ENCODE measurements around the gene STRN4. TPM values are rescaled to one million over a fixed set of nuclear protein-coding genes. Genes with fewer than 3 reads are reported as not detected.

Gene STRN4
- total RNA-seq, 1 donor from 2014 or later: 97.7 TPM

DNA sequence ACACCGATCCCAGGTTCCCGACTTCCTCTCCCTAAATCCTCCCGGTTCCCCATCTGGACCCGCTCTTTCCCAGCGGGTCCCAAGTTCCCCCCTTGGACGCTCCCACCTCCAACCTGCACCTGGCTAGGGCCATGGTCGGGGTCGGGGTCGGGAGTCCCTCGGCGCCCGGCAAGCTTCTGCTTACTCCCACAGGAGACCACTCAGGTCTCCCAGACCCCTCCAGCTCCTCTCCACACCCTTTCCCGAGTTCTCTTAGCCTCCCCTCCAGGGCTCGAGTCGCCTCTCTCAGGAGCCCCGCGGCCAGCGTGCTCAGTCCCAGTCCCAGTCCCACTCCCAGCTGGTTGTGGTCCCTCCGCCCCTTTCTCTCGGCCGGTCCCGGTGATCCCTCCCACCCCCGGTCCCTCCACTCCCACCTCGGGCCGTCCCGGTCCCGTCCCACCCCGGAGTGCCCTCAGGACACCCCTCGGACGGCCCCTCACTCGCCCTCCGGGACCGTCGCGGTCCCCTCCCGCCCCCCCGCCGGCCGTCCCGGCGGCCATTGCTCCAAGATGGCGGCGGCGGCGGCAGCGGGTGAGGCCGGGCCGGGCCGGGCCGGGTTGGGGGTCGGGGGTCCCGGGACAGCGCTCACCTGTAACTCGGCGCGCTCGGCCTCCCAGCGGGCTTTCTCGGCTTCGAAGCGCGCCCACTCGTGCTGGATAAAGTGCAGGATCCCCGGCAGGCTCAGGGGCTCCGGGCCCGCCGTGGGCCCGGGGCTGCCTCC is 549 bp downstream of the STRN4 start, which contains the start of gene FKRP:
TSS of gene FKRP (plus strand) at position 537 of the 760 bp plus-strand sequence. CDS start 9,394 bp downstream, outside the sequence.
- Mint-ChIP-seq H3K9me3 (no peaks in the 10 kb centered on the region), H3K27ac (peak within 1 kb of the TSS; percentile 83), H3K27me3 (ENCODE audit: low read depth) (no peaks in the 10 kb centered on the region), H3K4me1 (ENCODE audit: low read depth) (peaks cover 34% of the 10 kb centered on the region), H3K4me3 (ENCODE audit: low read depth) (peak within 1 kb of the TSS; percentile 95), H3K36me3 (ENCODE audit: low read depth) (peaks cover 31% of the 10 kb centered on the region)
- DNase-seq (ENCODE audit: low spot score): no peak
- intact Hi-C loops (cut with micrococcal nuclease): loop anchor here (2.0 kb wide), 1 partner anchor 145 kb away; the partner anchor contains the start of gene CALM3

DNA sequence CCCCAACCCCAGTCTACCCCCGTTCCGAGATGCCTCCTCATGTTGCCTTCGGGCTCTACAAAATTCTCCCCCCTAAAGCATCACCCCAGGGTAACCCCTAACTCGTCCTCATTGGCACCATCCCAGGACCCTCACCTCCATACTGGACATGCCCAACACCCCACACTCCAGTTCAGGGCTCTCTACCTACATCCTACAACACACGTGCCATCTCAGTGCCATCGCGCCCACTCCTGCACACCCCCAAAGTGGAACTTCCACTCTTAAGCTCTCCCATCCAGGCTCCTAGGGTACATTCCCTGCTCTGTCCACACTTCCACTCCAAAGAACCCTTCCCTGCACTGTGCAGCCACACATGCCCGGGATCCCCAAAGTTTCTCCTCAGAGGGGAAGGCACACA is 1.2 kb downstream of the STRN4 start:
- Mint-ChIP-seq H3K9me3 (no peaks in the 10 kb centered on the region), H3K4me1 (ENCODE audit: low read depth) (peaks cover 40% of the 10 kb centered on the region), H3K36me3 (ENCODE audit: low read depth) (peaks cover 37% of the 10 kb centered on the region), H3K4me3 (ENCODE audit: low read depth) (peak overlapping the region; percentile 95), H3K27me3 (ENCODE audit: low read depth) (no peaks in the 10 kb centered on the region), H3K27ac (peak overlapping the region; percentile 77)
- no peak for DNase-seq (ENCODE audit: low spot score)
- intact Hi-C loops (cut with micrococcal nuclease): no loop called here

DNA sequence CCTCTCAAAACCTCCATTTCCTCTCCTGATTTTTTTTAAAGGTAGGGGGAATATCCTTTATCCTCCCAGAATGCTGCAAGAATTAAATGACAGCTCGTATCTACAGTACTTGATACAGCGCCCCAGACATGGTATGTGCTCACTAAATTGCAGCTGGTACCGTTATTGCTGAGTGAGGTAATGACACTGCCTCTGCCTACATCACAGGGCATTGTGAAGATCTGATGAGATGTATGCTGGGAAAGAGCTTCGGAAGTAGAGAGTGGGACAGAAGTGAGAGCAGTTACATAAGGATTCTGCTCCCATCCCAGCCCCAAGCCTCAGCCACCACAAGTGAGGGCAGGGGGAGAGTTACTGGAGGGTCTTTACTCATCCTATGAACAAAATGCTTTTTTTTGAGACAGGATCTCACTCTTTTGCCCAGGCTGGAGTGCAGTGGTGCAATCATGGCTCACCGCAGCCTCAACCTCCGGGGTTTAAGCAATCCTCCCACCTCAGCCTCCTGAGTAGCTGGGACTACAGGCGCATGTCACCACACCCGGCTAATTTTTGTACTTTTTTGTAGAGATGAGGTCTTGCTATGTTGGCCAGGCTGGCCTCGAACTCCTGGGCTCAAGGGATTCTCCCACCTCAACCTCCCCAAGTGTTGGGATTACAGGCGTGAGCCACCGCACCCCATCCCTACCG is 2.1 kb downstream of the STRN4 start:
- intact Hi-C loops (cut with micrococcal nuclease): no loop called here
- DNase-seq (ENCODE audit: low spot score): no peak
- peak overlapping the region; percentile 77 for H3K27ac Mint-ChIP-seq

DNA sequence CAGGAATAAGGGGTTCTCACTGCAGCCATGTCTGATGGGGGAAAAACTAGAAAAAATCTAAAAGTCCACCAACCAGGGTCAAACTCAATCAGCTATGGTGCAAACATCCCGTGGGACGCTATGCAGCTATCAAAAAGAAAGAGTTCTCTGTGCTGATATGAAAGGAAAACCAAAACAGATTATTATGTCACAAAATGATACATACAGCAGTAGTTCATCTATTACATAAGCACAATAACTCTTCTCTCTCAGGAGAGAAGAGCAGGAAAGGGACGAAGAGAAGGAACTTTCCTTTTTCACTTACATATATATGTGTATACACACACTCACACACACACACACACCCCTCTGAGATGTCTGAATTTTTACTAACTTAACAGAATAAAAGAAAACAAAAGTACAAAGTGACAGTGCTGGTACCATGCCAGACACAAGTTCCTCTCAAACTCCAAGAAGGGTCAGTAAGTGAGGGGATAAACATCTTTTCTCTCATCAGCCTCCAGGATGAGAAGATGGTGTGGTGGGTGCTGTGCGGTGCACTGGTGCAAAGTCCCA is 3.2 kb downstream of the STRN4 start:
- peaks cover 36% of the 10 kb centered on the region for H3K4me1 Mint-ChIP-seq (ENCODE audit: low read depth)
- no peak for DNase-seq (ENCODE audit: low spot score)
- H3K27ac Mint-ChIP-seq: peak overlapping the region; percentile 26
- intact Hi-C loops (cut with micrococcal nuclease): no loop called here
- H3K27me3 Mint-ChIP-seq (ENCODE audit: low read depth): no peaks in the 10 kb centered on the region
- H3K9me3 Mint-ChIP-seq: no peaks in the 10 kb centered on the region
- H3K4me3 Mint-ChIP-seq (ENCODE audit: low read depth): peak overlapping the region; percentile 26
- peaks cover 41% of the 10 kb centered on the region for H3K36me3 Mint-ChIP-seq (ENCODE audit: low read depth)

More for the DNA sequence above, 2.1 kb downstream of the STRN4 start:
- peak overlapping the region; percentile 95 for H3K4me3 Mint-ChIP-seq (ENCODE audit: low read depth)
- H3K9me3 Mint-ChIP-seq: no peaks in the 10 kb centered on the region
- peaks cover 43% of the 10 kb centered on the region for H3K36me3 Mint-ChIP-seq (ENCODE audit: low read depth)
- no peaks in the 10 kb centered on the region for H3K27me3 Mint-ChIP-seq (ENCODE audit: low read depth)
- H3K4me1 Mint-ChIP-seq (ENCODE audit: low read depth): peaks cover 40% of the 10 kb centered on the region

DNA sequence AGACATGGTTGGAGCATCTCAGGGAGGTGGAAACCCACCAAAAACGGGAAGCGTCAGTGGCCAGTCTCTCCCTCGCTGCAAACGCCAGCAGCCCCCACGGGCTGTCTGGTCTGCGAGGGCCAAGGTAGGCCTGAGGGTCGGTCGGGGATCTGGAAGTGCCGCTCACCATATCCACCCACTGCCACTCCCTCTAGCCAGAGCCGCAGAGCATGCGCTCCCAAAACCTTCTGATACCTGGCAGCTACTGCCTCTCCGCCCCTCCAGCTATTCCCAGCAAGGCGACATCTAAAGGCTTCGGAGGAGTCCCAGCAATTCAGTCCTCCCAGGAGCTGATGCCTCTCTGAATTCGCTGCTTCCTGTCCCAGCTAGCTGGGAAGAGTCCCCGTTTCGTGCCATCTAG is 4.8 kb downstream of the STRN4 start:
- Mint-ChIP-seq H3K36me3 (ENCODE audit: low read depth) (peaks cover 56% of the 10 kb centered on the region), H3K27ac (no peak overlapping the region), H3K27me3 (ENCODE audit: low read depth) (no peaks in the 10 kb centered on the region), H3K9me3 (no peaks in the 10 kb centered on the region), H3K4me1 (ENCODE audit: low read depth) (peaks cover 30% of the 10 kb centered on the region), H3K4me3 (ENCODE audit: low read depth) (no peak overlapping the region)
- DNase-seq (ENCODE audit: low spot score): no peak
- intact Hi-C loops (cut with micrococcal nuclease): no loop called here

DNA sequence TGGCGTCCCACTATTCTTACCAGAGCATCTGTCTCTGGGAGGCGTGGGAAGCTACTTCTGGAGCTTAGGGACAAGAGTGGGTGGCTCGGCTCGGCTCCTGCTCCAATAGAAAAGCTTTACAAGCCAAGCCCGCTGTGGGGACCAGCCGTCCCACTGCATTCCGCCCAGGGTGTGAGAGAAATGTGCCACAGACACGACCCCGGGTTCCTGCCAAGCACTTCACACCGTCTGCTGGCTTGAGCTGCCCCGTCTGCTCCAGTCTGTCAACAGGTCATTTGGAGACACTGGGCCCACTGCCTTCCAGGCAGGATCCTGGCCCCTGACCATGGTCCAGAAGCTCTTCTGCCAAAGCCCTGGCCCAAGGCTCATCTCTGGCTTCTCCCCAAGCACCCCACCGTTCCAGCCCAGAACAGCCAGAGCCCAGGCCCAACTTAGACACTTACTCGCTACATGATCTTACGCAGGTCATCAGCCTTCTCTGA is 6.9 kb downstream of the STRN4 start:
- peaks cover 50% of the 10 kb centered on the region for H3K36me3 Mint-ChIP-seq (ENCODE audit: low read depth)

GRCh38 chr19:46737761-46738171 is 8.5 kb downstream of the STRN4 start:
- Mint-ChIP-seq H3K36me3 (ENCODE audit: low read depth) (peaks cover 63% of the 10 kb centered on the region), H3K9me3 (no peaks in the 10 kb centered on the region), H3K4me1 (ENCODE audit: low read depth) (peaks cover 11% of the 10 kb centered on the region), H3K4me3 (ENCODE audit: low read depth) (no peak overlapping the region), H3K27ac (no peak overlapping the region), H3K27me3 (ENCODE audit: low read depth) (no peaks in the 10 kb centered on the region)
- no peak for DNase-seq (ENCODE audit: low spot score)
- intact Hi-C loops (cut with micrococcal nuclease): no loop called here

More for the DNA sequence above, 6.9 kb downstream of the STRN4 start:
- no peaks in the 10 kb centered on the region for H3K27me3 Mint-ChIP-seq (ENCODE audit: low read depth)
- H3K27ac Mint-ChIP-seq: peak overlapping the region; percentile 17
- H3K4me1 Mint-ChIP-seq (ENCODE audit: low read depth): peaks cover 19% of the 10 kb centered on the region
- intact Hi-C loops (cut with micrococcal nuclease): no loop called here
- H3K9me3 Mint-ChIP-seq: no peaks in the 10 kb centered on the region
- no peak for DNase-seq (ENCODE audit: low spot score)
- no peak overlapping the region for H3K4me3 Mint-ChIP-seq (ENCODE audit: low read depth)

GRCh38 chr19:46737298-46737654 is 9.0 kb downstream of the STRN4 start:
- Mint-ChIP-seq H3K9me3 (no peaks in the 10 kb centered on the region), H3K4me3 (ENCODE audit: low read depth) (no peak overlapping the region), H3K36me3 (ENCODE audit: low read depth) (peaks cover 65% of the 10 kb centered on the region), H3K4me1 (ENCODE audit: low read depth) (peaks cover 10% of the 10 kb centered on the region), H3K27me3 (ENCODE audit: low read depth) (no peaks in the 10 kb centered on the region), H3K27ac (no peak overlapping the region)
- no peak for DNase-seq (ENCODE audit: low spot score)
- intact Hi-C loops (cut with micrococcal nuclease): no loop called here

GRCh38 chr19:46736531-46737297 is 9.5 kb downstream of the STRN4 start:
- Mint-ChIP-seq H3K27ac (no peak overlapping the region), H3K36me3 (ENCODE audit: low read depth) (peaks cover 65% of the 10 kb centered on the region)
- no peak for DNase-seq (ENCODE audit: low spot score)

DNA sequence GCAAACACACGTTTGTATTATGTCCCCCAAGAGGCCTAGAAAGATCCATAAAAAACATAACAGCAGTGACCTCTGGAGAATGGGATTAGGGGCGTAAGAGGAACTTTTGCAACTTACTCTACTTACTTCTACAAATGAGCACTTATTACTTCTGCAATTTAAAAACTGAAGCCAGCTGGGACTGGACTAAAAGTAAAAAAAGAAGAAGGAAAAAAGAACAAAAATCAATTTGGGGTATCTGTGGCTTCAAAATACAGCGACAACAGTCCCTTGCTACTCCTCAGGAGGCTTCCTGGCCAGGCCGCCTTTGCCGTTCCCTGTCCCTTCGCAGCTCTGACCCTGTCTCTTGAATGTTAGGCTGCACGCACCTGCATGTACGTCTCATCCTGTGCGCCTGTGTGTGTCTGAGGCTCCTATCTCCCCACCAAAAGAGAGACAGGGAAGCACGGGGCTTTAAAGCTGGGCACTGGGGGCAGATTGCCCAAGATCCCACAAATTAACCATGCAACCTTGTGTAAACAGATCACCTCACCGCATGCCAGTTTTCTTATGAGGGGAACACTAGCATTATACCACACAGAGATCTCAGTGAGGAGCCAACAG is 12.5 kb downstream of the STRN4 start:
- Mint-ChIP-seq H3K27ac (no peak overlapping the region), H3K36me3 (ENCODE audit: low read depth) (peaks cover 73% of the 10 kb centered on the region), H3K9me3 (no peaks in the 10 kb centered on the region), H3K27me3 (ENCODE audit: low read depth) (no peaks in the 10 kb centered on the region), H3K4me3 (ENCODE audit: low read depth) (no peak overlapping the region), H3K4me1 (ENCODE audit: low read depth) (peaks cover 18% of the 10 kb centered on the region)
- intact Hi-C loops (cut with micrococcal nuclease): no loop called here
- no peak for DNase-seq (ENCODE audit: low spot score)

More at GRCh38 chr19:46736531-46737297, 9.5 kb downstream of the STRN4 start:
- intact Hi-C loops (cut with micrococcal nuclease): no loop called here
- no peak overlapping the region for H3K4me3 Mint-ChIP-seq (ENCODE audit: low read depth)
- H3K27me3 Mint-ChIP-seq (ENCODE audit: low read depth): no peaks in the 10 kb centered on the region
- H3K9me3 Mint-ChIP-seq: no peaks in the 10 kb centered on the region
- peaks cover 14% of the 10 kb centered on the region for H3K4me1 Mint-ChIP-seq (ENCODE audit: low read depth)

GRCh38 chr19:46732966-46733689 is 13.1 kb downstream of the STRN4 start:
- peaks cover 22% of the 10 kb centered on the region for H3K4me1 Mint-ChIP-seq (ENCODE audit: low read depth)
- H3K27me3 Mint-ChIP-seq (ENCODE audit: low read depth): no peaks in the 10 kb centered on the region
- DNase-seq (ENCODE audit: low spot score): no peak
- no peaks in the 10 kb centered on the region for H3K9me3 Mint-ChIP-seq
- no peak overlapping the region for H3K27ac Mint-ChIP-seq
- no peak overlapping the region for H3K4me3 Mint-ChIP-seq (ENCODE audit: low read depth)
- H3K36me3 Mint-ChIP-seq (ENCODE audit: low read depth): peaks cover 73% of the 10 kb centered on the region
- intact Hi-C loops (cut with micrococcal nuclease): no loop called here

Measured in activated T-helper 2 cell treated with anti-CD3 and anti-CD28 coated beads, Interferon-gamma antibody, Interleukin-2, Interleukin-4, amounts not matched to agents 10 μg/mL and 5 μg/mL and 100 μg/mL, durations not matched to agents 14 hours and 24 hours and 36 hours (primary cell).